IMR-90 (cell line): ENCODE data around the gene HECTD1. TPM values are rescaled to one million over a fixed set of nuclear protein-coding genes. Genes with fewer than 3 reads are reported as not detected.

Experiments used
- ATAC-seq: fragments of 200-7000 bp; cut with Tn5 transposase; 2 replicates; pipeline ENCODE4 v1.9.1; 2020; ENCODE audit warnings: low read depth, mild to moderate bottlenecking, moderate library complexity
- BruUV-seq: library from RNA; stranded (reverse); fragments of 400-500 nt; replicated peaks from 2 replicates; lab custom pipeline; 2021; lab: Mats Ljungman, UMichigan
- CTCF ChIA-PET: fragments of 300-600 bp; formaldehyde crosslinking; extraction: SDS; loops from one replicate; lab custom pipeline; 2021; ENCODE audit warnings: antibody characterized with exemption; lab: Yijun Ruan, JAX
- POLR2A ChIA-PET: fragments of 300-600 bp; sonication (Branson Sonifier 250); formaldehyde crosslinking; loops from one replicate; lab custom pipeline; 2022; ENCODE audit warnings: antibody characterized with exemption; ENCODE audit not compliant: unreplicated experiment; lab: Charles Lee
- DNase-seq: peaks from one replicate; pipeline ENCODE4 v3.0.0; 2013
- H2AFZ ChIP-seq: replicated peaks from 2 replicates; pipeline ENCODE3; 2013; ENCODE audit warnings: low read length, mild to moderate bottlenecking; ENCODE audit not compliant: poor library complexity
- H2AK5ac ChIP-seq: 2 replicates; pipeline ENCODE4 v1.6.1; 2013; ENCODE audit warnings: low read depth, low read length, inconsistent platforms
- H2AK9ac ChIP-seq: replicated peaks from 2 replicates; pipeline ENCODE3; 2013; ENCODE audit warnings: mild to moderate bottlenecking, low read depth, low read length, moderate library complexity; ENCODE audit not compliant: poor library complexity
- H2BK120ac ChIP-seq: 2 replicates; pipeline ENCODE4 v1.6.1; 2013; ENCODE audit warnings: low read depth, low read length, inconsistent platforms
- H2BK15ac ChIP-seq: 3 replicates; pipeline ENCODE4 v1.6.1; 2013; ENCODE audit warnings: low read depth, low read length, inconsistent platforms
- H2BK20ac ChIP-seq: 2 replicates; pipeline ENCODE4 v1.6.1; 2013; ENCODE audit warnings: low read depth, mild to moderate bottlenecking, inconsistent platforms, low read length, moderate library complexity
- H2BK5ac ChIP-seq: 2 replicates; pipeline ENCODE4 v1.6.1; 2013; ENCODE audit warnings: mild to moderate bottlenecking, low read depth, low read length, inconsistent platforms; ENCODE audit not compliant: poor library complexity, severe bottlenecking
- H3K14ac ChIP-seq: replicated peaks from 2 replicates; pipeline ENCODE4 v1.6.1; 2013; ENCODE audit warnings: low read depth, low read length, inconsistent platforms
- H3K18ac ChIP-seq: 2 replicates; pipeline ENCODE4 v1.6.1; 2013; ENCODE audit warnings: low read depth, low read length, control low read depth
- H3K23ac ChIP-seq: 2 replicates; pipeline ENCODE4 v1.6.1; 2013; ENCODE audit warnings: low read depth, low read length, inconsistent platforms
- H3K27ac ChIP-seq: 2 replicates; pipeline ENCODE4 v1.5.1; 2013; ENCODE audit warnings: mild to moderate bottlenecking, control low read depth, low read length; ENCODE audit not compliant: insufficient read depth
- H3K27me3 ChIP-seq: 2 replicates; pipeline ENCODE4 v1.6.1; 2013; ENCODE audit warnings: low read length; ENCODE audit not compliant: control insufficient read depth, insufficient read depth
- H3K36me3 ChIP-seq: 2 replicates; pipeline ENCODE4 v1.6.1; 2013; ENCODE audit warnings: low read length, mixed read lengths; ENCODE audit not compliant: control insufficient read depth, insufficient read depth
- H3K4ac ChIP-seq: 2 replicates; pipeline ENCODE4 v1.6.1; 2013; ENCODE audit warnings: low read depth, low read length, inconsistent platforms
- H3K4me1 ChIP-seq: 2 replicates; pipeline ENCODE4 v1.6.1; 2013; ENCODE audit warnings: low read length, mixed read lengths; ENCODE audit not compliant: control insufficient read depth, insufficient read depth
- H3K4me2 ChIP-seq: 2 replicates; pipeline ENCODE4 v1.6.1; 2013; ENCODE audit warnings: low read depth, mild to moderate bottlenecking, control low read depth, low read length, moderate library complexity
- H3K4me3 ChIP-seq: 2 replicates; pipeline ENCODE4 v1.5.1; 2013; ENCODE audit warnings: low read depth, mild to moderate bottlenecking, control low read depth, low read length, moderate library complexity; ENCODE audit not compliant: insufficient read depth
- H3K56ac ChIP-seq: 2 replicates; pipeline ENCODE4 v1.6.1; 2013; ENCODE audit warnings: low read length, inconsistent platforms; ENCODE audit not compliant: insufficient read depth; ENCODE audit errors: extremely low read depth
- H3K79me1 ChIP-seq, 2 experiments: 2 replicates each; pipeline ENCODE4 v1.6.1; 2013; ENCODE audit warnings: low read length in 2 of 2, inconsistent platforms in 1 of 2, low read depth in 1 of 2
- H3K9ac ChIP-seq: 2 replicates; pipeline ENCODE4 v1.6.1; 2013; ENCODE audit warnings: low read depth, low read length, control low read depth
- H3K9me1 ChIP-seq: 2 replicates; pipeline ENCODE4 v1.6.1; 2013; ENCODE audit warnings: low read length, inconsistent platforms; ENCODE audit not compliant: insufficient read depth
- H3K9me3 ChIP-seq: 2 replicates; pipeline ENCODE4 v1.6.1; 2013; ENCODE audit warnings: low read length; ENCODE audit not compliant: control insufficient read depth, insufficient read depth
- H4K20me1 ChIP-seq: 2 replicates; pipeline ENCODE4 v1.6.1; 2013; ENCODE audit warnings: low read length, inconsistent platforms; ENCODE audit not compliant: insufficient read depth
- H4K5ac ChIP-seq: 2 replicates; pipeline ENCODE4 v1.6.1; 2013; ENCODE audit warnings: mild to moderate bottlenecking, low read depth, low read length, control low read depth
- H4K8ac ChIP-seq, 2 experiments: 2 replicates each; pipeline ENCODE4 v1.6.1; 2013; ENCODE audit warnings: low read depth in 2 of 2, low read length in 2 of 2, control low read depth in 1 of 2, inconsistent platforms in 1 of 2
- H4K91ac ChIP-seq: 2 replicates; pipeline ENCODE4 v1.6.1; 2013; ENCODE audit warnings: low read depth, low read length, inconsistent platforms; ENCODE audit not compliant: insufficient read depth
- BHLHE40 ChIP-seq: fragments of 150-350 bp; IDR thresholded peaks from 2 replicates; pipeline ENCODE4 v1.6.1; 2016; ENCODE audit warnings: mild to moderate bottlenecking, low read depth, low read length
- CEBPB ChIP-seq: IDR thresholded peaks from 2 replicates; pipeline ENCODE4 v1.6.1; 2012; ENCODE audit warnings: low read depth, low read length, improper control_type of control experiment
- CTCF ChIP-seq: conservative IDR thresholded peaks from 2 replicates; pipeline ENCODE4 v1.5.1; 2012; ENCODE audit warnings: mild to moderate bottlenecking, low read depth, low read length, improper control_type of control experiment
- FOS ChIP-seq: fragments of 150-350 bp; IDR thresholded peaks from 2 replicates; pipeline ENCODE4 v1.6.1; 2016; ENCODE audit warnings: low read depth, low read length
- MAFK ChIP-seq: IDR thresholded peaks from 2 replicates; pipeline ENCODE4 v1.6.1; 2012; ENCODE audit warnings: low read depth, low read length, improper control_type of control experiment
- MXI1 ChIP-seq: IDR thresholded peaks from 2 replicates; pipeline ENCODE4 v1.6.1; 2012; ENCODE audit warnings: low read depth, mild to moderate bottlenecking, low read length, moderate library complexity, borderline replicate concordance
- RAD21 ChIP-seq: IDR thresholded peaks from 2 replicates; pipeline ENCODE4 v1.6.1; 2012; ENCODE audit warnings: low read length, improper control_type of control experiment
- RCOR1 ChIP-seq: IDR thresholded peaks from 2 replicates; pipeline ENCODE4 v1.6.1; 2012; ENCODE audit warnings: mild to moderate bottlenecking, low read length, improper control_type of control experiment; ENCODE audit not compliant: insufficient replicate concordance
- USF2 ChIP-seq: fragments of 150-350 bp; IDR thresholded peaks from 2 replicates; pipeline ENCODE4 v1.6.1; 2017; ENCODE audit warnings: mild to moderate bottlenecking, antibody characterized with exemption, low read length, low read depth
- WGBS, 2 experiments: methylation state at CpG; one replicate each; pipeline versions ENCODE4 v1.1.5 to v1.1.7; 2013; ENCODE audit warnings: missing lambda C conversion rate in 2 of 2; ENCODE audit not compliant: insufficient read length in 1 of 2; ENCODE audit errors: extremely low coverage in 2 of 2; 5-methylcytosine and 5-hydroxymethylcytosine counted together
- dilution Hi-C: fragments of 300-500 bp; cut with HindIII; formaldehyde crosslinking; loops from one replicate; pipeline ENCODE4 v1.14.3; 2018; ENCODE audit warnings: low sequenced_read_pairs; ENCODE audit not compliant: unreplicated experiment
- in situ Hi-C: fragments of 300-500 bp; cut with MboI; formaldehyde crosslinking; loops from 3 replicates; pipeline ENCODE4 v1.14.3; 2019; ENCODE audit warnings: low sequenced_read_pairs, inconsistent platforms, mixed read lengths
- intact Hi-C: fragments of 100-400 bp; cut with micrococcal nuclease; formaldehyde crosslinking; loops from 2 replicates; pipeline ENCODE4 v1.10.0; 2022
- polyA plus RNA-seq, 3 experiments: library from polyadenylated mRNA; depleted of rRNA; stranded (reverse); fragments of >200 nt; gene quantifications; 2 replicates each; pipeline ENCODE4 v1.2.3, GENCODE V29; 2012; ENCODE audit warnings: low replicate concordance in 1 of 3
- total RNA-seq: library from RNA; depleted of rRNA; stranded (reverse); fragments of >200 nt; gene quantifications from 2 replicates; pipeline ENCODE4 v1.2.3, GENCODE V29; 2012

HECTD1 gene
- total and polyA plus RNA-seq, 2 of the 4 experiments (the other 2 are of a cell fraction), result 48.5 to 228 TPM

GRCh38 chr14:31207755-31208545, at the start of gene HECTD1 (continued):
- TF ChIP-seq FOS (no peak), USF2 (no peak), CEBPB (no peak), MXI1 (peak; percentile 34; the same call in 1 of the 2 replicates)

- Histone ChIP-seq H2AK9ac (no peak overlapping the region), H3K4me2 (no peak overlapping the region), H4K91ac (no peak overlapping the region), H2AK5ac (no peak overlapping the region), H2BK120ac (no peak overlapping the region), H2BK15ac (no peak overlapping the region), H3K18ac (no peak overlapping the region), H3K79me1 (no peaks in the 10 kb centered on the region), H4K5ac (no peak overlapping the region), H2BK5ac (no peak overlapping the region), H3K4me1 (peaks cover 7% of the 10 kb centered on the region), H3K27me3 (no peaks in the 10 kb centered on the region), H4K8ac (no peak overlapping the region), H3K23ac (no peak overlapping the region), H3K9me1 (peaks cover 9% of the 10 kb centered on the region), H3K4me3 (no peak overlapping the region), H3K56ac (no peak overlapping the region), H3K4ac (no peak overlapping the region), H3K14ac (no peak overlapping the region), H4K20me1 (no peaks in the 10 kb centered on the region), H2BK20ac (no peak overlapping the region), H3K27ac (no peak overlapping the region), H3K9me3 (no peaks in the 10 kb centered on the region), H3K36me3 (no peaks in the 10 kb centered on the region), H2AFZ (no peak overlapping the region), H3K9ac (no peak overlapping the region)
- no peak for TF ChIP-seq CTCF
- no peak for TF ChIP-seq RCOR1
- no peak for TF ChIP-seq BHLHE40
- no peak for TF ChIP-seq USF2
- TF ChIP-seq RAD21, result no peak
- no peak for TF ChIP-seq MAFK
- no peak for TF ChIP-seq CEBPB
- TF ChIP-seq FOS, result no peak
- no peak for TF ChIP-seq MXI1
- CTCF ChIA-PET, result interaction anchor here (0.6 kb wide), 1 partner anchor 168 kb away, joined by 5 read pairs; no protein-coding TSS in a partner anchor
- no peak for ATAC-seq
- no CpG with 5 or more reads among the region's 1 CpG for WGBS, 2 experiments
- DNase-seq, result no peak
- dilution Hi-C loops, result no loop called here
- intact Hi-C loops, result no loop called here
- POLR2A ChIA-PET, result no interaction called here
- in situ Hi-C loops, result no loop called here
- no TSS peak for BruUV-seq
These were observed 49.6 kb upstream of the HECTD1 start for GRCh38 chr14:31257244-31257553.
